OCI-LY3 (cell line): Measurements from ENCODE around the gene ECE2.

Experiments used
- H2AFZ ChIP-seq: fragments of 200-600, 300-600 bp; shearing (Covaris generic); 2 replicates; pipeline ENCODE4 v1.6.0; 2014; ENCODE audit warnings: antibody characterized with exemption, low read depth, low read length
- H3K27ac ChIP-seq: fragments of 200-600, 300-600 bp; sonication (generic); 2 replicates; pipeline ENCODE4 v1.5.1; 2014; ENCODE audit warnings: mild to moderate bottlenecking, low read length, moderate library complexity, mixed read lengths
- H3K27me3 ChIP-seq: fragments of 200-600, 300-600 bp; sonication (generic); 2 replicates; pipeline ENCODE4 v1.6.1; 2014; ENCODE audit warnings: low read depth, low read length, mixed read lengths
- H3K36me3 ChIP-seq: fragments of 200-600, 300-600 bp; sonication (generic); replicated peaks from 2 replicates; pipeline ENCODE3; 2014; ENCODE audit warnings: low read depth, low read length, mixed read lengths
- H3K4me1 ChIP-seq: fragments of 300-600, 200-600 bp; sonication (generic); 2 replicates; pipeline ENCODE4 v1.6.1; 2014; ENCODE audit warnings: low read length, mixed read lengths
- H3K4me2 ChIP-seq: fragments of 200-600, 300-600 bp; sonication (generic); 2 replicates; pipeline ENCODE4 v1.6.1; 2014; ENCODE audit warnings: low read length, mixed read lengths
- H3K4me3 ChIP-seq: fragments of 300-600, 200-600 bp; sonication (generic); 2 replicates; pipeline ENCODE4 v1.5.1; 2014; ENCODE audit warnings: antibody characterized with exemption, mild to moderate bottlenecking, low read length, moderate library complexity
- H3K79me2 ChIP-seq: fragments of 300-600, 200-600 bp; shearing (Covaris generic); 2 replicates; pipeline ENCODE4 v1.6.1; 2014; ENCODE audit warnings: mild to moderate bottlenecking, low read length, mixed read lengths
- H3K9ac ChIP-seq: fragments of 300-600, 200-600 bp; shearing (Covaris generic); 2 replicates; pipeline ENCODE4 v1.6.0; 2014; ENCODE audit warnings: mild to moderate bottlenecking, low read length, moderate library complexity
- H3K9me3 ChIP-seq: fragments of 200-600, 300-600 bp; shearing (Covaris generic); 2 replicates; pipeline ENCODE4 v1.6.1; 2014; ENCODE audit warnings: low read length, mixed read lengths; ENCODE audit not compliant: insufficient read depth
- H4K20me1 ChIP-seq: fragments of 200-600, 300-600 bp; sonication (generic); 2 replicates; pipeline ENCODE4 v1.6.1; 2016; ENCODE audit warnings: low read length, mixed read lengths; ENCODE audit not compliant: insufficient read depth
- CTCF ChIP-seq: fragments of 200-600, 300-600 bp; sonication (generic); IDR thresholded peaks from 2 replicates; pipeline ENCODE4 v1.5.1; 2014; ENCODE audit warnings: antibody characterized with exemption, low read length, low read depth
- EZH2phosphoT487 ChIP-seq: fragments of 200-600 bp; shearing (Covaris generic); IDR thresholded peaks from 2 replicates; pipeline ENCODE4 v1.6.1; 2018; ENCODE audit warnings: antibody characterized with exemption, mixed run types, low read depth

The ECE2 gene

GRCh38 chr3:184275961-184276910 lies at the start of gene ECE2:
ECE2 (plus strand) TSS chr3:184276022; CDS start chr3:184276154, 132 bp downstream.
- no peaks in the 10 kb centered on the region for H3K36me3 ChIP-seq
- H3K79me2 ChIP-seq: no peaks in the 10 kb centered on the region
- H3K9me3 ChIP-seq: no peaks in the 10 kb centered on the region
- H3K4me3 ChIP-seq: no peak within 1 kb of the TSS
- H3K4me2 ChIP-seq: no peak within 1 kb of the TSS
- TF ChIP-seq EZH2phosphoT487 (no peak), CTCF (no peak)
- no peaks in the 10 kb centered on the region for H3K27me3 ChIP-seq
- no peaks in the 10 kb centered on the region for H4K20me1 ChIP-seq
- H3K4me1 ChIP-seq: no peaks in the 10 kb centered on the region; the same call in 1 of the 2 replicates
- no peak within 1 kb of the TSS for H3K9ac ChIP-seq
- H2AFZ ChIP-seq: no peak within 1 kb of the TSS
- H3K27ac ChIP-seq: no peak within 1 kb of the TSS

GRCh38 chr3:184227481-184227935 lies 48.3 kb upstream of the ECE2 start:
- no peak overlapping the region for H2AFZ ChIP-seq
- H3K27me3 ChIP-seq: peaks cover 19% of the 10 kb centered on the region
- no peak overlapping the region for H3K4me2 ChIP-seq
- H3K79me2 ChIP-seq: no peaks in the 10 kb centered on the region
- H3K36me3 ChIP-seq: no peaks in the 10 kb centered on the region
- H3K9ac ChIP-seq: no peak overlapping the region
- no peaks in the 10 kb centered on the region for H3K9me3 ChIP-seq
- H3K4me1 ChIP-seq: 0 out of 2 replicates have a peak, but pooled peaks cover 2% of the 10 kb centered on the region
- no peak overlapping the region for H3K4me3 ChIP-seq
- H3K27ac ChIP-seq: no peak overlapping the region
- TF ChIP-seq EZH2phosphoT487 (no peak), CTCF (peak; percentile 80)
- no peaks in the 10 kb centered on the region for H4K20me1 ChIP-seq

GRCh38 chr3:184228376-184229137 lies 47.3 kb upstream of the ECE2 start:
- Histone ChIP-seq H3K4me1 (0 out of 2 replicates have a peak, but pooled peaks cover 2% of the 10 kb centered on the region), H4K20me1 (no peaks in the 10 kb centered on the region), H3K9me3 (no peaks in the 10 kb centered on the region), H2AFZ (peak overlapping the region; percentile 28; the same call in 1 of the 2 replicates), H3K9ac (no peak overlapping the region), H3K4me3 (peak overlapping the region; percentile 83), H3K36me3 (no peaks in the 10 kb centered on the region), H3K27me3 (peaks cover 19% of the 10 kb centered on the region), H3K27ac (no peak overlapping the region), H3K79me2 (no peaks in the 10 kb centered on the region), H3K4me2 (peak overlapping the region; percentile 76)
- TF ChIP-seq EZH2phosphoT487: no peak

DNA sequence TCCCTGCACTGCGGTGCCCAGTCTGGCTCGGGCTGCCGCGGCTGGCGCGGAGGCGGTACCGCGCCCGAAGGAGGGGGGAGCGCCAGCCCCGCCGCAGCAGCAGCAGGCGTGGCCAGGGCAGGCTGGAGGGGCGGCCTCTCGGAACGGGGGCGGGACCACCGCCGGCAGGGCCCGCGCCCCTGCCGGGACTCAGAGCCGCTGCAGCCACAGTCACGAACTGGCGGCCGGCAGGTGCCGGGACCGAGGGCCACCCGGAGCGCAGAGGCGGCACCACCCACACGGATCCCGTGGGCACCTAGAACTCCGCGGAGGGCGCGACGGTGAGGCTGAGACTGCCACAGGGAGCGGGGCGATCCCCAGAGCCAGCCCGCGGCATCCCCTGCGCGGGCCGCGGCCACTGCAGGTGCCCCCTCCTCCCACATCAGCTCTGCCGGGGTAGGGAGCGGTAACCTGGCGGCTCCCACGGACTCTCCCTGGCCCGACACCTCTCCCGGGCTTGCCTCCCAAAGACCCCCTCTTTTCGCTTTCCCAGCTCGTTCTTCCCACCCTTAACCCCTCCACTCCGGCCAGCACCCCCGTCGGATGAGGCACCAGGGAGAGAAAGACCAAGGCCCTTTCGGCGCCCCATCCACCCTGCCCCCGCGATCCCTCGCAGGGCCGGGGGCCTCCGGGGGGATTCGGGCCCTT lies 46.3 kb upstream of the ECE2 start, which contains the start of gene VWA5B2:
VWA5B2 (plus strand) TSS at position 192 of the 687 bp plus-strand sequence. CDS start 944 bp downstream, outside the sequence.
- no peak within 1 kb of the TSS for H3K27ac ChIP-seq
- no peaks in the 10 kb centered on the region for H3K36me3 ChIP-seq
- no peaks in the 10 kb centered on the region for H4K20me1 ChIP-seq
- peak within 1 kb of the TSS; percentile 83 for H3K4me3 ChIP-seq
- peaks cover 19% of the 10 kb centered on the region for H3K27me3 ChIP-seq
- H2AFZ ChIP-seq: peak within 1 kb of the TSS; percentile 37
- H3K79me2 ChIP-seq: no peaks in the 10 kb centered on the region
- H3K4me1 ChIP-seq: 0 out of 2 replicates have a peak, but pooled peaks cover 2% of the 10 kb centered on the region
- peak within 1 kb of the TSS; percentile 76 for H3K4me2 ChIP-seq
- H3K9me3 ChIP-seq: no peaks in the 10 kb centered on the region
- H3K9ac ChIP-seq: peak within 1 kb of the TSS; percentile 43; the same call in 1 of the 2 replicates
- TF ChIP-seq CTCF: no peak
- TF ChIP-seq EZH2phosphoT487: no peak
